HepG2 (cell line): ENCODE measurements around the gene GNG12.

ENCODE experiments used
- CBX1 ChIP-seq: IDR thresholded peaks from one replicate; pipeline ENCODE4 v1.6.1; 2016; ENCODE audit warnings: antibody characterized with exemption, low read depth
- CREM ChIP-seq, 2 experiments: sonication (generic) in 1 of 2; formaldehyde crosslinking in 1 of 2; IDR thresholded peaks; 2 replicates each; pipeline versions ENCODE4 v1.4.0 to v1.6.1; 2016 to 2020; ENCODE audit warnings: antibody characterized with exemption in 1 of 2, mild to moderate bottlenecking in 1 of 2, missing genetic modification reagents in 1 of 2
- KLF16 ChIP-seq, 2 experiments: sonication (generic) in 1 of 2; formaldehyde crosslinking in 1 of 2; IDR thresholded peaks; 2 replicates each; pipeline versions ENCODE4 v1.6.1 to v1.8.0; 2016 to 2023; ENCODE audit warnings: missing genetic modification reagents in 2 of 2, missing compliant biosample characterization in 1 of 2
- ZNF207 ChIP-seq: fragments of 450-650 bp; IDR thresholded peaks from 2 replicates; pipeline ENCODE4 v1.6.1; 2016; ENCODE audit warnings: antibody characterized with exemption, borderline replicate concordance
- ZNF34 ChIP-seq: sonication (generic); formaldehyde crosslinking; IDR thresholded peaks from 2 replicates; pipeline ENCODE4 v1.4.0; 2020; ENCODE audit warnings: mild to moderate bottlenecking, missing genetic modification reagents, borderline replicate concordance
- ZNF83 ChIP-seq: sonication (generic); formaldehyde crosslinking; IDR thresholded peaks from 2 replicates; pipeline ENCODE4 v1.4.0; 2020; ENCODE audit warnings: missing genetic modification reagents, mild to moderate bottlenecking, borderline replicate concordance
- TF ChIP-seq, protein P1 (sequence below): sonication (generic); formaldehyde crosslinking; IDR thresholded peaks from 2 replicates; pipeline ENCODE4 v1.5.1; 2020; ENCODE audit warnings: missing genetic modification reagents, mild to moderate bottlenecking, borderline replicate concordance
- TF ChIP-seq, protein P2 (sequence below): sonication (generic); formaldehyde crosslinking; IDR thresholded peaks from 2 replicates; pipeline ENCODE4 v1.8.1; 2023; ENCODE audit warnings: mild to moderate bottlenecking, missing genetic modification reagents, borderline replicate concordance

DNA sequence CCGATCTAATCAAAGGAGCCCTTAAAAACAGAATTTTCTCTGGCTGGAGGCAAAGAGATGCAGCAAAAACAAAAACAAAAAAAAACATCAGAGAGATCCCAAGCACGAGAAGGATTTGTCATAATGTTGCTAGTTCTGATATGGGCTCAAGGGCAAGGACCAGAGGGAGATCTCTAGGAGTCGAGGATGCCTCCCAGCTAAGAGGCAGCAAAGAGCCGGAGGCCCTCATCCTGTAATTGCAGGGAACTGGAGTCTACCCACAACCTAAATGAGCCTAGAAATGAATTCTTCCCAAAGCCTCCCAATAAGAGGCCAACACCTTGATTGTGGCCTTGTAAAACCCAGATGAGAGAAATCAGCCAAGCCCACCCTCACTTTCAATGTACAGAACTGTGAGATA lies 12.0 kb downstream of the GNG12 start:
- TF ChIP-seq CBX1: no peak
- no peak for TF ChIP-seq ZNF207
- TF ChIP-seq CREM (IDR thresholded peaks at IDR 0.05): no peak
- TF ChIP-seq CREM (CRISPR knock-in tag; IDR thresholded peaks at IDR 0.05): no peak
- TF ChIP-seq KLF16 (CRISPR knock-in tag; IDR thresholded peaks at IDR 0.05): no peak
- TF ChIP-seq, protein P1, sequence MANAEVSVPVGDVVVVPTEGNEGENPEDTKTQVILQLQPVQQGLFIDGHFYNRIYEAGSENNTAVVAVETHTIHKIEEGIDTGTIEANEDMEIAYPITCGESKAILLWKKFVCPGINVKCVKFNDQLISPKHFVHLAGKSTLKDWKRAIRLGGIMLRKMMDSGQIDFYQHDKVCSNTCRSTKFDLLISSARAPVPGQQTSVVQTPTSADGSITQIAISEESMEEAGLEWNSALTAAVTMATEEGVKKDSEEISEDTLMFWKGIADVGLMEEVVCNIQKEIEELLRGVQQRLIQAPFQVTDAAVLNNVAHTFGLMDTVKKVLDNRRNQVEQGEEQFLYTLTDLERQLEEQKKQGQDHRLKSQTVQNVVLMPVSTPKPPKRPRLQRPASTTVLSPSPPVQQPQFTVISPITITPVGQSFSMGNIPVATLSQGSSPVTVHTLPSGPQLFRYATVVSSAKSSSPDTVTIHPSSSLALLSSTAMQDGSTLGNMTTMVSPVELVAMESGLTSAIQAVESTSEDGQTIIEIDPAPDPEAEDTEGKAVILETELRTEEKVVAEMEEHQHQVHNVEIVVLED (CRISPR knock-in tag): no peak
- TF ChIP-seq, protein P2, sequence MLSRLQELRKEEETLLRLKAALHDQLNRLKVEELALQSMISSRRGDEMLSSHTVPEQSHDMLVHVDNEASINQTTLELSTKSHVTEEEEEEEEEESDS (CRISPR knock-in tag): no peak
- no peak for TF ChIP-seq ZNF83 (CRISPR knock-in tag)
- TF ChIP-seq ZNF34 (CRISPR knock-in tag): no peak
